Measurements from ENCODE around the gene CRYAB. TPM values are rescaled to one million over a fixed set of nuclear protein-coding genes. Genes with fewer than 3 reads are reported as not detected.
"Not testable (repeated sequence)": the region's sequence is repeated elsewhere in the genome, so short reads cannot be mapped to it uniquely, and the experiment has no call there.

Gene CRYAB
- total RNA-seq, 1 donor, result not detected

- no peak overlapping the region for H3K4me3 ChIP-seq (ENCODE audit: low read length)
- no peaks in the 10 kb centered on the region for H3K27me3 ChIP-seq (ENCODE audit: insufficient read depth, low read length)
- H3K9me3 ChIP-seq (ENCODE audit: low read depth, low read length), result no peaks in the 10 kb centered on the region
- H3K4me1 ChIP-seq (ENCODE audit: insufficient read depth, low read length), result no peaks in the 10 kb centered on the region
Measured at GRCh38 chr11:111905411-111905810, 6.2 kb downstream of the CRYAB start.

GRCh38 chr11:111886844-111887243 lies 24.7 kb downstream of the CRYAB start:
- H3K9me3 ChIP-seq (ENCODE audit: low read depth, low read length), result no peaks in the 10 kb centered on the region
- peaks cover 4% of the 10 kb centered on the region for H3K4me1 ChIP-seq (ENCODE audit: insufficient read depth, low read length)
- no peak overlapping the region for H3K4me3 ChIP-seq (ENCODE audit: low read length)
- H3K27me3 ChIP-seq (ENCODE audit: insufficient read depth, low read length), result no peaks in the 10 kb centered on the region

- Histone ChIP-seq H3K4me1 (ENCODE audit: insufficient read depth, low read length) (peaks cover 5% of the 10 kb centered on the region), H3K9me3 (ENCODE audit: low read depth, low read length) (no peaks in the 10 kb centered on the region), H3K27me3 (ENCODE audit: insufficient read depth, low read length) (no peaks in the 10 kb centered on the region), H3K4me3 (ENCODE audit: low read length) (no peak overlapping the region)
Measured at GRCh38 chr11:111886032-111886431, 25.5 kb downstream of the CRYAB start.

GRCh38 chr11:111885053-111885452 lies 26.5 kb downstream of the CRYAB start:
- H3K9me3 ChIP-seq (ENCODE audit: low read depth, low read length); H3K4me3 ChIP-seq (ENCODE audit: low read length): not testable (repeated sequence)

GRCh38 chr11:111882202-111882601 lies 29.4 kb downstream of the CRYAB start:
- Histone ChIP-seq H3K9me3 (ENCODE audit: low read depth, low read length) (no peaks in the 10 kb centered on the region), H3K4me1 (ENCODE audit: insufficient read depth, low read length) (peaks cover 23% of the 10 kb centered on the region), H3K4me3 (ENCODE audit: low read length) (no peak overlapping the region), H3K27me3 (ENCODE audit: insufficient read depth, low read length) (no peaks in the 10 kb centered on the region)

More at GRCh38 chr11:111885053-111885452, 26.5 kb downstream of the CRYAB start:
- not testable (repeated sequence) for H3K4me1 ChIP-seq (ENCODE audit: insufficient read depth, low read length); H3K27me3 ChIP-seq (ENCODE audit: insufficient read depth, low read length)

- Histone ChIP-seq H3K9me3 (ENCODE audit: low read depth, low read length) (no peaks in the 10 kb centered on the region), H3K4me3 (ENCODE audit: low read length) (peak overlapping the region; percentile 66), H3K27me3 (ENCODE audit: insufficient read depth, low read length) (no peaks in the 10 kb centered on the region), H3K4me1 (ENCODE audit: insufficient read depth, low read length) (peaks cover 23% of the 10 kb centered on the region)
Measured at GRCh38 chr11:111879637-111879960, 32.0 kb downstream of the CRYAB start.

- Histone ChIP-seq H3K27me3 (ENCODE audit: insufficient read depth, low read length) (no peaks in the 10 kb centered on the region), H3K4me1 (ENCODE audit: insufficient read depth, low read length) (peaks cover 23% of the 10 kb centered on the region), H3K4me3 (ENCODE audit: low read length) (peak within 1 kb of the TSS; percentile 66), H3K9me3 (ENCODE audit: low read depth, low read length) (no peaks in the 10 kb centered on the region)
Measured at GRCh38 chr11:111878849-111879636, 32.5 kb downstream of the CRYAB start, which contains the start of the genes CFAP68 and FDXACB1. Gene CFAP68 (plus strand): TSS chr11:111879541. CDS start chr11:111879561, 20 bp downstream. Gene FDXACB1 (minus strand): TSS chr11:111879165. CDS start chr11:111879132, 33 bp downstream.

GRCh38 chr11:111878385-111878848 lies 33.2 kb downstream of the CRYAB start:
- no peaks in the 10 kb centered on the region for H3K9me3 ChIP-seq (ENCODE audit: low read depth, low read length)
- peaks cover 23% of the 10 kb centered on the region for H3K4me1 ChIP-seq (ENCODE audit: insufficient read depth, low read length)
- H3K27me3 ChIP-seq (ENCODE audit: insufficient read depth, low read length), result no peaks in the 10 kb centered on the region
- peak overlapping the region; percentile 66 for H3K4me3 ChIP-seq (ENCODE audit: low read length)

- no peaks in the 10 kb centered on the region for H3K27me3 ChIP-seq (ENCODE audit: insufficient read depth, low read length)
- H3K4me1 ChIP-seq (ENCODE audit: insufficient read depth, low read length), result peaks cover 19% of the 10 kb centered on the region
- no peaks in the 10 kb centered on the region for H3K9me3 ChIP-seq (ENCODE audit: low read depth, low read length)
- peak overlapping the region; percentile 75 for H3K4me3 ChIP-seq (ENCODE audit: low read length)
Measured at GRCh38 chr11:111871693-111872161, 39.8 kb downstream of the CRYAB start.

GRCh38 chr11:111870886-111871692 lies 40.5 kb downstream of the CRYAB start, which contains the start of gene ALG9:
Gene ALG9 (minus strand): TSS chr11:111871581. CDS start chr11:111871482, 99 bp downstream.
- peaks cover 19% of the 10 kb centered on the region for H3K4me1 ChIP-seq (ENCODE audit: insufficient read depth, low read length)
- no peaks in the 10 kb centered on the region for H3K27me3 ChIP-seq (ENCODE audit: insufficient read depth, low read length)
- H3K9me3 ChIP-seq (ENCODE audit: low read depth, low read length), result no peaks in the 10 kb centered on the region
- peak within 1 kb of the TSS; percentile 75 for H3K4me3 ChIP-seq (ENCODE audit: low read length)

GRCh38 chr11:111870522-111870885 lies 41.1 kb downstream of the CRYAB start:
- Histone ChIP-seq H3K9me3 (ENCODE audit: low read depth, low read length) (no peaks in the 10 kb centered on the region), H3K27me3 (ENCODE audit: insufficient read depth, low read length) (no peaks in the 10 kb centered on the region), H3K4me1 (ENCODE audit: insufficient read depth, low read length) (peaks cover 19% of the 10 kb centered on the region), H3K4me3 (ENCODE audit: low read length) (peak overlapping the region; percentile 75)

GRCh38 chr11:111870113-111870512 lies 41.5 kb downstream of the CRYAB start:
- Histone ChIP-seq H3K27me3 (ENCODE audit: insufficient read depth, low read length) (no peaks in the 10 kb centered on the region), H3K4me1 (ENCODE audit: insufficient read depth, low read length) (peaks cover 19% of the 10 kb centered on the region), H3K4me3 (ENCODE audit: low read length) (no peak overlapping the region), H3K9me3 (ENCODE audit: low read depth, low read length) (no peaks in the 10 kb centered on the region)

- H3K27me3 ChIP-seq (ENCODE audit: insufficient read depth, low read length), result no peaks in the 10 kb centered on the region
- no peaks in the 10 kb centered on the region for H3K9me3 ChIP-seq (ENCODE audit: low read depth, low read length)
- no peaks in the 10 kb centered on the region for H3K4me1 ChIP-seq (ENCODE audit: insufficient read depth, low read length)
- H3K4me3 ChIP-seq (ENCODE audit: low read length), result no peak overlapping the region
Measured at GRCh38 chr11:111860257-111860656, 51.3 kb downstream of the CRYAB start.
